MM.1S (cell line): ENCODE data around the gene OCLN.

ENCODE experiments used
- CTCF ChIP-seq: fragments of 300-600 bp; sonication (generic); IDR thresholded peaks from 2 replicates; pipeline ENCODE4 v1.5.1; 2016; ENCODE audit warnings: antibody characterized with exemption, low read length, mixed read lengths
- EZH2 ChIP-seq: fragments of 300-600 bp; sonication (generic); optimal IDR thresholded peaks from 2 replicates; pipeline ENCODE3; 2017; ENCODE audit warnings: low read depth, mild to moderate bottlenecking, antibody characterized with exemption, low read length, mixed read lengths
- EZH2phosphoT487 ChIP-seq: fragments of 300-600 bp; sonication (generic); IDR thresholded peaks from 2 replicates; pipeline ENCODE4 v1.6.1; 2018; ENCODE audit warnings: antibody characterized with exemption, low read length

GRCh38 chr5:69494452-69494851 is 1.9 kb downstream of the OCLN start:
- TF ChIP-seq CTCF (no peak), EZH2 (no peak), EZH2phosphoT487 (no peak)
